ENCODE data around the gene SNX33. TPM values are rescaled to one million over a fixed set of nuclear protein-coding genes. Genes with fewer than 3 reads are reported as not detected.

The SNX33 gene
- total and polyA plus RNA-seq, 12 donors: 10.1 to 41.4 (median 19.3) TPM

DNA sequence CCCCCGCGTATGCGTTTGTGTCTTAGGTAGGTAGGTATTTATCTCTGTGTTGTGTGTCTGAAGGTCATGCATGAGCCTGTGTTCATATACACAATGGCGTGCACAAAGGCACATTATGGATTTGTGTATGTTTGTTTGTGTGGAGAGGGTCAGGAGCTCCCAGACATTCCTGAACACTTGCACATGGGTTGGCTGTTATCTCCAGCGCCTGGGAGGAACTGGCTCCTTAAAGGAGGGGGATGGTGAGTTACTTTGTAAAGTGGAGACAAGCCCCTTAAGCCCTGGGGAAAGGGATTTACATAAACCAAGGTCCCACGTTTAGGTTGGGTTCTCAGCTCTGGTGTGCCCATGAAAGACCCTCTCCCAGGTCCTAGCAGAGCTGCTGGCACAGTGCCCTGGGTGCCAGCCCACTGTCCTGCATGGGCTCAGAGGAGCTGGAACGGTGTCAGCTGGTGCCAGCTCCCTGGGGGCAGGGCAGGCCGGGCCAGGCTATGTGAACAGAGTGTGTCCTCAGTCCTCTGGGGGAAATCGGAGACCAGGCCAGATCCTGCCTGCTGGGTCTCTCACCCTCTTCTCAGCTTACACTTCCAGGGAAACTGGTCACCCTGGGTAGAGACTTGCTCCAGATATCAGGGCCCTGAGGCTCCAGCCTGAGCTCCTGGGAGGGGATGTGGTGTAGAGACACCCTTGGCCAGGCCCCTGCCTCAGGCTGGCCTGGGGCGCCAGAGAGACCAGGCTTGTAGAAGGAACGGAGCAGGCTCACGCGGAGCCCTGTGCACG, 25.1 kb downstream of the SNX33 start:
- no peaks in the 10 kb centered on the region for H3K9me3 ChIP-seq (replicated peaks in 1 of 3)
- peak overlapping the region in 2 of 5 donors; percentile 60 to 73 for H3K27ac ChIP-seq
- no peak for DNase-seq
- intact Hi-C loops (cut with DNase I): no loop called here
- H3K4me3 ChIP-seq: no peak overlapping the region
- no peaks in the 10 kb centered on the region for H3K36me3 ChIP-seq (replicated peaks in 1 of 2)
- H3K27me3 ChIP-seq: no peaks in the 10 kb centered on the region
- WGBS, 4 donors: 58 to 68% (median 64%) methylated on average over 5 to 14 of the region's 14 CpGs
- H3K4me1 ChIP-seq (replicated peaks in 1 of 2): peaks cover 0 to 8% of the 10 kb centered on the region in 2 donors
- TF ChIP-seq, protein P1, sequence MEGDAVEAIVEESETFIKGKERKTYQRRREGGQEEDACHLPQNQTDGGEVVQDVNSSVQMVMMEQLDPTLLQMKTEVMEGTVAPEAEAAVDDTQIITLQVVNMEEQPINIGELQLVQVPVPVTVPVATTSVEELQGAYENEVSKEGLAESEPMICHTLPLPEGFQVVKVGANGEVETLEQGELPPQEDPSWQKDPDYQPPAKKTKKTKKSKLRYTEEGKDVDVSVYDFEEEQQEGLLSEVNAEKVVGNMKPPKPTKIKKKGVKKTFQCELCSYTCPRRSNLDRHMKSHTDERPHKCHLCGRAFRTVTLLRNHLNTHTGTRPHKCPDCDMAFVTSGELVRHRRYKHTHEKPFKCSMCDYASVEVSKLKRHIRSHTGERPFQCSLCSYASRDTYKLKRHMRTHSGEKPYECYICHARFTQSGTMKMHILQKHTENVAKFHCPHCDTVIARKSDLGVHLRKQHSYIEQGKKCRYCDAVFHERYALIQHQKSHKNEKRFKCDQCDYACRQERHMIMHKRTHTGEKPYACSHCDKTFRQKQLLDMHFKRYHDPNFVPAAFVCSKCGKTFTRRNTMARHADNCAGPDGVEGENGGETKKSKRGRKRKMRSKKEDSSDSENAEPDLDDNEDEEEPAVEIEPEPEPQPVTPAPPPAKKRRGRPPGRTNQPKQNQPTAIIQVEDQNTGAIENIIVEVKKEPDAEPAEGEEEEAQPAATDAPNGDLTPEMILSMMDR (IDR thresholded peaks at IDR 0.05): no peak
- TF ChIP-seq POLR2A (IDR thresholded peaks at IDR 0.05): no peak

DNA sequence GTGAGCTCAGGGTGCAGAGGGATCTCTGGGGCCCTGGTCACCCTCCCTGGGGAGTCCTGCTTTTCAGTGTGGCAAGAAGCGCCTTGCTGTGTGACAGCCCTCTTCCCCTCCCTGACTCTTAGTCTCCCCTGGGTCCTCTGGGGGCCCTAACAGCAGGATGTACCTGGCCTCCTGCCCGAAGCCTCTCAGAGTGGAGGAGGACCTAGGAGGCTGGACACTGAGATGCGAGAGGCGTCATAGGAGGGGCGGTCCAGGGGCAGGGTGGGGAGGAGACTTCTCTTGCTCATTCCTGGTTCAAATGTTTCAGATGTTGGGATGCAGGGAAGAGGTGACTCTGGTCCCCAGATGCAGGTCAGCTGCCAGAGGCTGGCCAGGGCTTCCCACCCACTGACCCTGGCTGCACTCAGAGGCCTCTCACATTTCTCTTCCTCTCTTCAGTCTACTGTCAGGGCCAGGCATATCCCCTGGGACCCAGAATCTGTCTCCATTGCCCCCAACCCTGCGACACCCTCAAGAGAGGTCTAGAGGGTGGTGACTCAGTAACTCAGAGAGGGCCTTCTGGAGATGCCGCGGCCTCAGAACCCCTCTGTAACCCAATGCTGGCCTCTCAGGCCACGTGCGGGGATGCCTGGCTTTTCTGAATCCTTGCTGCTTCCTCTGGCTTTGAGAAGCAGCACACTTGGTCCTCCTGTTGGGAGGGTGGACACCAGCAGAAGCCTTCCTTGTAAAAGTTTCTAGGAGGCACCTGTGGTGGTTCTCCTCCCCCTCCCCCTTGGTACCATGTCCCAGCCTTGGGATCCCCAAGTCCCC, 25.9 kb downstream of the SNX33 start:
- Histone ChIP-seq H3K4me1 (replicated peaks in 1 of 2) (peaks cover 0 to 8% of the 10 kb centered on the region in 2 donors), H3K27me3 (no peaks in the 10 kb centered on the region)
- peak in 5 of 7 donors; percentile 43 to 77 (median 54) for DNase-seq

DNA sequence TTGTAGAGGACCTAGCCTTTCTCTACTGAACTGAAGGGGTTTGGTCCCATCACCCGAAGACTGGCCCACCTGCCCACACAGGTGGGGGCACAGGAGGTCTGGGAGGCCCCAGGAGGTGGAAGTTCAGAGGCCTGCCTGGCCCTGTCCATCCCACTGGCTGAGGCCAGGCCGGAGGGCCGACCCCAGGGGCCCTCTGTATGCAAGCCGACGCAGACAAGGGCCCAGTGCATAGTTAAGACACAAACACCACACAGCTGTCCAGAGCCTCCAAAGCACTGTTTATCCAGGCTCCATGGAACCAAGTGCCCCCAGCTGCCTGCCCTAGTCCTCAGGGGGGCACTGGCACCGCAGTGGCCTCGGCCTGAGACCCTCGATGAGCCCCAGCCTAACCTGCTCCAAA, 26.7 kb downstream of the SNX33 start:
- 57 to 83% (median 71%) methylated on average over 1 to 8 of the region's 8 CpGs for WGBS, 4 donors
- DNase-seq: no peak
- no peaks in the 10 kb centered on the region for H3K36me3 ChIP-seq (replicated peaks in 1 of 2)
- TF ChIP-seq POLR2A (IDR thresholded peaks at IDR 0.05): no peak
- TF ChIP-seq, protein P1 (IDR thresholded peaks at IDR 0.05): no peak
- peak overlapping the region in 1 of 5 donors; percentile 73 for H3K27ac ChIP-seq
- H3K27me3 ChIP-seq: no peaks in the 10 kb centered on the region
- no peaks in the 10 kb centered on the region for H3K9me3 ChIP-seq (replicated peaks in 1 of 3)
- H3K4me1 ChIP-seq (replicated peaks in 1 of 2): peaks cover 0 to 8% of the 10 kb centered on the region in 2 donors
- intact Hi-C loops (cut with DNase I): no loop called here
- no peak overlapping the region for H3K4me3 ChIP-seq

More for the DNA sequence above, 25.9 kb downstream of the SNX33 start:
- WGBS, 4 donors: 71 to 82% (median 76%) methylated on average over 7 to 10 of the region's 10 CpGs
- Histone ChIP-seq H3K27ac (peak overlapping the region in 2 of 5 donors; percentile 60 to 73), H3K4me3 (no peak overlapping the region), H3K36me3 (replicated peaks in 1 of 2) (no peaks in the 10 kb centered on the region), H3K9me3 (replicated peaks in 1 of 3) (no peaks in the 10 kb centered on the region)
- intact Hi-C loops (cut with DNase I): no loop called here
- no peak for TF ChIP-seq POLR2A (IDR thresholded peaks at IDR 0.05)
- TF ChIP-seq, protein P1 (IDR thresholded peaks at IDR 0.05): no peak

All from adrenal gland (tissue), 12 donors.